ENCODE results near the gene PNN.

Gene PNN

GRCh38 chr14:39175445-39176262 is 600 bp downstream of the PNN start:
- H3K4me3 ChIP-seq (replicated peaks; ENCODE audit: low read depth, low read length) = peak overlapping the region; percentile 98
- TF ChIP-seq, protein P1, sequence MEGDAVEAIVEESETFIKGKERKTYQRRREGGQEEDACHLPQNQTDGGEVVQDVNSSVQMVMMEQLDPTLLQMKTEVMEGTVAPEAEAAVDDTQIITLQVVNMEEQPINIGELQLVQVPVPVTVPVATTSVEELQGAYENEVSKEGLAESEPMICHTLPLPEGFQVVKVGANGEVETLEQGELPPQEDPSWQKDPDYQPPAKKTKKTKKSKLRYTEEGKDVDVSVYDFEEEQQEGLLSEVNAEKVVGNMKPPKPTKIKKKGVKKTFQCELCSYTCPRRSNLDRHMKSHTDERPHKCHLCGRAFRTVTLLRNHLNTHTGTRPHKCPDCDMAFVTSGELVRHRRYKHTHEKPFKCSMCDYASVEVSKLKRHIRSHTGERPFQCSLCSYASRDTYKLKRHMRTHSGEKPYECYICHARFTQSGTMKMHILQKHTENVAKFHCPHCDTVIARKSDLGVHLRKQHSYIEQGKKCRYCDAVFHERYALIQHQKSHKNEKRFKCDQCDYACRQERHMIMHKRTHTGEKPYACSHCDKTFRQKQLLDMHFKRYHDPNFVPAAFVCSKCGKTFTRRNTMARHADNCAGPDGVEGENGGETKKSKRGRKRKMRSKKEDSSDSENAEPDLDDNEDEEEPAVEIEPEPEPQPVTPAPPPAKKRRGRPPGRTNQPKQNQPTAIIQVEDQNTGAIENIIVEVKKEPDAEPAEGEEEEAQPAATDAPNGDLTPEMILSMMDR (IDR thresholded peaks at IDR 0.05; ENCODE audit: low read length, missing control alignments) = no peak
- peak; percentile 24 for DNase-seq (ENCODE audit: low read depth)

DNA sequence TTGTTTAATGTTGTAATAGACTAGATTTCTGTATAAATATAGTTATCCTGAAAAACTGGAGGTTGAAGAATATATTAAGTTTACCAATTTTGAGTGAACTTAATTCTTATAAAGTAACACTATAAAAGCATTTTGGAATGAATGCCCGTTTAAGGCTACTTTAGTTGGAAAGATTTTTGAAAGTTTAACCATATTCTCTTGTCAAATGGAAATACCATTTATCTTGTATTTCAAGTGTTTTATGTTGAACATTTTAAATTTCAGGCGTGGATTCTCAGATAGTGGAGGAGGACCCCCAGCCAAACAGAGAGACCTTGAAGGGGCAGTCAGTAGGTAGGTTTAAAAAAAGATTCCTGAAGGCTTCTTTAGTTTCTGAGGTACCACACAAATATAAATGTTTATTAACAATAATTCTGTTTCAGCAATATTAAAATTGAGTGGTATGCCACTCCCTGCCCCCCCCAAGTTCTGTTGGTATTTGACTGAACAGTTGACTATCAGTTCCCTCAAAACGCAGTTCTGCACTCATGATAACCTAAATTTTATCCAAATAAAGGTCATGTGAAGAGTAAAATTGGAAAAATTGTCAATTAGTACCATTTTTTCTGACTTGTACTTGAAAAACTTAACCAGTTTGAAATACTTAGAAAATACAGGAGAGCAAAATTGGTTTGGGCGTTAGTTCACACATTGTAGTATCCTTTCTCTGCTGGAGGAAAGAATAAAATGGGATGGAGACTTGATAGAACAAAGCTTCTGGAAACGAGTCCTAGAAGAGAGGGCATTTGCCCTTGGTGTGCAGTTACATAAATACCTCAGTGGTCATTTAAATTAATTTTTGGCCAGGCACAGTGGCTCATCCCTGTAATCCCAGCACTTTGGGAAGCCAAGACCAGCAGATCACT is 1.5 kb downstream of the PNN start:
- H3K4me3 ChIP-seq (replicated peaks; ENCODE audit: low read depth, low read length) = peak overlapping the region; percentile 98
- DNase-seq (ENCODE audit: low read depth) = no peak
- TF ChIP-seq, protein P1 (IDR thresholded peaks at IDR 0.05; ENCODE audit: low read length, missing control alignments) = no peak

GRCh38 chr14:39177168-39177545 is 2.1 kb downstream of the PNN start:
- no peak for DNase-seq (ENCODE audit: low read depth)
- H3K4me3 ChIP-seq (replicated peaks; ENCODE audit: low read depth, low read length) = no peak overlapping the region
- TF ChIP-seq, protein P1 (IDR thresholded peaks at IDR 0.05; ENCODE audit: low read length, missing control alignments) = no peak

DNA sequence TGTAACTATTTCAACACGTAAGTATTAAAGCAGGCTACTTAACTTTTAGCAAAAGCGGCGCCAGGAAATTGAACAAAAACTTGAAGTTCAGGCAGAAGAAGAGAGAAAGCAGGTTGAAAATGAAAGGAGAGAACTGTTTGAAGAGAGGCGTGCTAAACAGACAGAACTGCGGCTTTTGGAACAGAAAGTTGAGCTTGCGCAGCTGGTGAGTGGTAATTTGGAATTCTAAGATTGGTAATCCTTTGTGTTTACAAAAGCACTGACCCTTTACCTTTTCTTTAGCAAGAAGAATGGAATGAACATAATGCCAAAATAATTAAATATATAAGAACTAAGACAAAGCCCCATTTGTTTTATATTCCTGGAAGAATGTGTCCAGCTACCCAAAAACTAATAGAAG is 4.0 kb downstream of the PNN start:
- TF ChIP-seq, protein P1 (IDR thresholded peaks at IDR 0.05; ENCODE audit: low read length, missing control alignments) = no peak
- H3K4me3 ChIP-seq (replicated peaks; ENCODE audit: low read depth, low read length) = no peak overlapping the region
- DNase-seq (ENCODE audit: low read depth) = no peak

- TF ChIP-seq, protein P1 (IDR thresholded peaks at IDR 0.05; ENCODE audit: low read length, missing control alignments) = no peak
- H3K4me3 ChIP-seq (replicated peaks; ENCODE audit: low read depth, low read length) = no peak overlapping the region
- DNase-seq (ENCODE audit: low read depth) = no peak
Measured at GRCh38 chr14:39180553-39180952, 5.5 kb downstream of the PNN start.

GRCh38 chr14:39181026-39181692 is 6.1 kb downstream of the PNN start:
- TF ChIP-seq, protein P1 (IDR thresholded peaks at IDR 0.05; ENCODE audit: low read length, missing control alignments) = no peak
- no peak for DNase-seq (ENCODE audit: low read depth)
- H3K4me3 ChIP-seq (replicated peaks; ENCODE audit: low read depth, low read length) = no peak overlapping the region

Data from fibroblast of pulmonary artery (primary cell).